HepG2 (cell line): ENCODE measurements around the gene ABHD10. TPM values are rescaled to one million over a fixed set of nuclear protein-coding genes. Genes with fewer than 3 reads are reported as not detected.

Experiments used
- ATAC-seq: fragments of 200-7000 bp; cut with Tn5 transposase; 3 replicates; pipeline ENCODE4 v1.9.1; 2020; ENCODE audit warnings: mild to moderate bottlenecking, moderate library complexity
- BruUV-seq: library from RNA; stranded (reverse); fragments of 400-500 nt; replicated peaks from 2 replicates; lab custom pipeline; 2021; lab: Mats Ljungman, UMichigan
- CTCF ChIA-PET: fragments of 300-600 bp; formaldehyde crosslinking; extraction: SDS; loops from one replicate; lab custom pipeline; 2021; ENCODE audit warnings: low total read pairs, inconsistent platforms, low intra/inter-chr PET ratio; lab: Yijun Ruan, JAX
- POLR2A ChIA-PET: fragments of 350-600 bp; sonication (Branson Sonifier 250); formaldehyde crosslinking; loops from one replicate; lab custom pipeline; 2020; ENCODE audit warnings: antibody characterized with exemption, inconsistent platforms; lab: Yijun Ruan, JAX
- DNase-seq: peaks from one replicate; pipeline ENCODE4 v3.0.0-alpha.2; 2015; ENCODE audit warnings: low spot score
- FAIRE-seq: peaks from 3 replicates; lab custom pipeline; 2011; peaks lifted over from hg19 to GRCh38; lab: Jason Lieb, UNC
- H2AFZ ChIP-seq: one replicate; pipeline ENCODE4 v1.6.1; 2011; ENCODE audit warnings: low read length, inconsistent platforms
- H3K27ac ChIP-seq: fragments of 300-600 bp; 3 replicates; pipeline ENCODE4 v1.8.0; 2011; ENCODE audit warnings: mixed run types, mild to moderate bottlenecking, mixed read lengths, low read length, inconsistent platforms; ENCODE audit not compliant: insufficient read depth; ENCODE audit errors: extremely low read length
- H3K27me3 ChIP-seq, 2 experiments: fragments of 200-600 bp in 1 of 2; 2 replicates in 1 of 2; 3 replicates in 1 of 2; pipeline versions ENCODE4 v1.6.0 to v1.8.0; 2011; ENCODE audit warnings: low read length in 2 of 2, mild to moderate bottlenecking in 2 of 2, moderate library complexity in 2 of 2, inconsistent platforms in 1 of 2; ENCODE audit not compliant: insufficient read depth in 2 of 2, control insufficient read depth in 1 of 2
- H3K36me3 ChIP-seq, 2 experiments: fragments of 200-600 bp in 1 of 2; replicated peaks in 1 of 2; 2 replicates in 1 of 2; 3 replicates in 1 of 2; pipeline versions ENCODE4 v1.5.1 to v1.8.0; 2011; ENCODE audit warnings: low read length in 2 of 2, inconsistent platforms in 1 of 2; ENCODE audit not compliant: insufficient read depth in 2 of 2, control insufficient read depth in 1 of 2
- H3K4me1 ChIP-seq: 2 replicates; pipeline ENCODE4 v1.5.1; 2012; ENCODE audit warnings: low read length, inconsistent platforms; ENCODE audit not compliant: insufficient read depth
- H3K4me2 ChIP-seq: 2 replicates; pipeline ENCODE4 v1.6.0; 2011; ENCODE audit warnings: low read depth, low read length, inconsistent platforms
- H3K4me3 ChIP-seq, 3 experiments: fragments of 200-600 bp in 1 of 3; sonication (generic), shearing (Covaris generic) in 1 of 3; replicated peaks in 1 of 3; 2 replicates each; pipeline ENCODE4 v1.5.1; 2011 to 2016; ENCODE audit warnings: low read length in 3 of 3, inconsistent platforms in 2 of 3, low read depth in 2 of 3, mild to moderate bottlenecking in 2 of 3, control low read depth in 1 of 3, mixed read lengths in 1 of 3; ENCODE audit not compliant: insufficient read depth in 1 of 3
- H3K79me2 ChIP-seq: one replicate; pipeline ENCODE4 v1.6.1; 2011; ENCODE audit warnings: low read length, inconsistent platforms; ENCODE audit not compliant: insufficient read depth
- H3K9ac ChIP-seq: 2 replicates; pipeline ENCODE4 v1.6.0; 2011; ENCODE audit warnings: mild to moderate bottlenecking, low read depth, low read length, inconsistent platforms; ENCODE audit not compliant: insufficient read depth
- H3K9me3 ChIP-seq: 2 replicates; pipeline ENCODE4 v1.5.1; 2012; ENCODE audit warnings: mild to moderate bottlenecking, low read length
- H4K20me1 ChIP-seq: 2 replicates; pipeline ENCODE4 v1.6.0; 2011; ENCODE audit warnings: inconsistent platforms, mild to moderate bottlenecking, low read length, moderate library complexity; ENCODE audit not compliant: insufficient read depth
- BHLHE40 ChIP-seq: IDR thresholded peaks from 2 replicates; pipeline ENCODE4 v1.6.1; 2011; ENCODE audit warnings: low read length, improper control_type of control experiment
- CHD2 ChIP-seq: IDR thresholded peaks from 2 replicates; pipeline ENCODE4 v1.6.1; 2011; ENCODE audit warnings: low read depth, low read length, improper control_type of control experiment
- FOXO1 ChIP-seq: sonication (generic); formaldehyde crosslinking; IDR thresholded peaks from 2 replicates; pipeline ENCODE4 v1.4.0; 2020; ENCODE audit warnings: missing genetic modification reagents
- IKZF4 ChIP-seq: sonication (generic); formaldehyde crosslinking; IDR thresholded peaks from 2 replicates; pipeline ENCODE4 v1.5.1; 2020; ENCODE audit warnings: borderline replicate concordance, mild to moderate bottlenecking, low read depth, missing genetic modification reagents; ENCODE audit errors: not compliant biosample characterization
- KAT7 ChIP-seq: IDR thresholded peaks from 2 replicates; pipeline ENCODE4 v1.6.1; 2018; ENCODE audit warnings: borderline replicate concordance, missing compliant biosample characterization
- KLF6 ChIP-seq: IDR thresholded peaks from 2 replicates; pipeline ENCODE4 v1.8.0; 2016; ENCODE audit warnings: missing biosample characterization, missing genetic modification reagents
- NR2F6 ChIP-seq, 2 experiments: IDR thresholded peaks; 2 replicates each; pipeline ENCODE4 v1.6.1; 2016; ENCODE audit warnings: antibody characterized with exemption in 1 of 2, mild to moderate bottlenecking in 1 of 2
- RBM39 ChIP-seq: fragments of 200-400 bp; formaldehyde crosslinking; IDR thresholded peaks from one replicate; pipeline ENCODE4 v1.6.1; 2018; ENCODE audit warnings: antibody characterized with exemption, mild to moderate bottlenecking, low read depth, low read length; ENCODE audit not compliant: poor library complexity, severe bottlenecking
- STAG1 ChIP-seq: sonication (generic); formaldehyde crosslinking; IDR thresholded peaks from 2 replicates; pipeline ENCODE4 v1.4.0; 2020; ENCODE audit warnings: missing genetic modification reagents
- ZNF557 ChIP-seq: sonication (generic); formaldehyde crosslinking; IDR thresholded peaks from 2 replicates; pipeline ENCODE4 v1.4.0; 2020; ENCODE audit warnings: missing genetic modification reagents
- ZNF615 ChIP-seq: sonication (generic); formaldehyde crosslinking; IDR thresholded peaks from 2 replicates; pipeline ENCODE4 v1.5.0; 2020; ENCODE audit warnings: mild to moderate bottlenecking, missing genetic modification reagents, borderline replicate concordance
- in situ Hi-C: cut with HindIII; loops from 2 replicates; pipeline ENCODE4 v1.10.0; 2017; ENCODE audit warnings: low pct_unique_long_range_greater_than_20kb; ENCODE audit not compliant: extremely low pct_ligation_motif_present
- intact Hi-C: fragments of 100-400 bp; cut with micrococcal nuclease; formaldehyde crosslinking; loops from one replicate; pipeline ENCODE4 v1.10.0; 2022; ENCODE audit not compliant: unreplicated experiment
- polyA plus RNA-seq, 8 experiments: library from polyadenylated mRNA; depleted of rRNA in 3 of 8; stranded (reverse) in 7 of 8; unstranded in 1 of 8; fragments of >200 nt; fragmentation: Illumina TruSeq in 4 of 8; extraction: Trizol in 4 of 8; gene quantifications; 2 replicates each; pipeline versions ENCODE4 v1.2.1 to v1.2.3, GENCODE V29; 2011 to 2016; ENCODE audit warnings: low read depth in 4 of 8, missing spikeins in 1 of 8, mixed read lengths in 1 of 8; ENCODE audit not compliant: insufficient read depth in 1 of 8
- total RNA-seq, 5 experiments: library from RNA; depleted of rRNA; stranded (reverse); fragments of >200 nt; fragmentation: Illumina TruSeq; extraction: Trizol; gene quantifications; 2 replicates each; pipeline ENCODE4 v1.2.3, GENCODE V29; 2016; ENCODE audit warnings: low read depth in 1 of 5
- TF ChIP-seq, protein P1 (sequence below): sonication (generic); formaldehyde crosslinking; IDR thresholded peaks from 2 replicates; pipeline ENCODE4 v1.5.1; 2020; ENCODE audit warnings: mild to moderate bottlenecking, missing genetic modification reagents
- TF ChIP-seq, protein P2 (sequence below): IDR thresholded peaks from 2 replicates; pipeline ENCODE4 v1.6.1; 2016; ENCODE audit warnings: mild to moderate bottlenecking, missing biosample characterization, missing genetic modification reagents
- TF ChIP-seq, protein P3 (sequence below): sonication (generic); formaldehyde crosslinking; IDR thresholded peaks from 2 replicates; pipeline ENCODE4 v1.5.0; 2020; ENCODE audit warnings: mild to moderate bottlenecking, missing genetic modification reagents
- TF ChIP-seq, protein P4 (sequence below): sonication (generic); formaldehyde crosslinking; conservative IDR thresholded peaks from 2 replicates; pipeline ENCODE4 v1.4.0; 2020; ENCODE audit warnings: missing genetic modification reagents
- TF ChIP-seq, protein P5 (sequence below): sonication (generic); formaldehyde crosslinking; IDR thresholded peaks from 2 replicates; pipeline ENCODE4 v1.4.0; 2020; ENCODE audit warnings: low read depth, mild to moderate bottlenecking, missing genetic modification reagents

The ABHD10 gene
- total and polyA plus RNA-seq, 2 of the 13 experiments (the other 11 are each of a cell fraction or from before 2014, with no cell fraction given), result 22.8 to 50.2 TPM

DNA sequence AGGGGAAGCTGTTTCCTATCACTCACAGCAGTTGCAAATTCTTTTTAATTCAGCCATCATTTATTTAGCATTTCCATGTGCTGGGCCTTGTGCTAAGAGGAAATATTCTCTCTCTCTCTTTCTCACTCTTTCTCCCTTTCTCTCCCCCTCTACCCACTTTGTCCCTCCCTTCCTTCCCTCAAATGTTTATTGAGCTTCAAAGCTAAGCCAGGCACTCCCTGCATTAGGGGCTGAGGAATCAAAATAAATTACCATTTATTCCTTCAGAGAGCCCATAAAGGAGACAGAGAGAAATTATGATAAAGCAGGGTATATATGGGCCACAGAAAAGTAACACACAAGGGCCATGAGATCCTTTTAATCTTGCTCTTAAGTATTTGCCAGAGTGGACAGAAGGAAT is 62.5 kb downstream of the ABHD10 start:
- POLR2A ChIA-PET, result no interaction called here
- H3K79me2 ChIP-seq, result no peaks in the 10 kb centered on the region
- DNase-seq, result no peak
- CTCF ChIA-PET, result no interaction called here
- no peak for TF ChIP-seq NR2F6 (IDR thresholded peaks at IDR 0.05)
- TF ChIP-seq NR2F6 (CRISPR knock-in tag; IDR thresholded peaks at IDR 0.05), result no peak
- no peak for TF ChIP-seq BHLHE40
- TF ChIP-seq ZNF557, result no peak
- no peak for TF ChIP-seq CHD2
- TF ChIP-seq, protein P1, sequence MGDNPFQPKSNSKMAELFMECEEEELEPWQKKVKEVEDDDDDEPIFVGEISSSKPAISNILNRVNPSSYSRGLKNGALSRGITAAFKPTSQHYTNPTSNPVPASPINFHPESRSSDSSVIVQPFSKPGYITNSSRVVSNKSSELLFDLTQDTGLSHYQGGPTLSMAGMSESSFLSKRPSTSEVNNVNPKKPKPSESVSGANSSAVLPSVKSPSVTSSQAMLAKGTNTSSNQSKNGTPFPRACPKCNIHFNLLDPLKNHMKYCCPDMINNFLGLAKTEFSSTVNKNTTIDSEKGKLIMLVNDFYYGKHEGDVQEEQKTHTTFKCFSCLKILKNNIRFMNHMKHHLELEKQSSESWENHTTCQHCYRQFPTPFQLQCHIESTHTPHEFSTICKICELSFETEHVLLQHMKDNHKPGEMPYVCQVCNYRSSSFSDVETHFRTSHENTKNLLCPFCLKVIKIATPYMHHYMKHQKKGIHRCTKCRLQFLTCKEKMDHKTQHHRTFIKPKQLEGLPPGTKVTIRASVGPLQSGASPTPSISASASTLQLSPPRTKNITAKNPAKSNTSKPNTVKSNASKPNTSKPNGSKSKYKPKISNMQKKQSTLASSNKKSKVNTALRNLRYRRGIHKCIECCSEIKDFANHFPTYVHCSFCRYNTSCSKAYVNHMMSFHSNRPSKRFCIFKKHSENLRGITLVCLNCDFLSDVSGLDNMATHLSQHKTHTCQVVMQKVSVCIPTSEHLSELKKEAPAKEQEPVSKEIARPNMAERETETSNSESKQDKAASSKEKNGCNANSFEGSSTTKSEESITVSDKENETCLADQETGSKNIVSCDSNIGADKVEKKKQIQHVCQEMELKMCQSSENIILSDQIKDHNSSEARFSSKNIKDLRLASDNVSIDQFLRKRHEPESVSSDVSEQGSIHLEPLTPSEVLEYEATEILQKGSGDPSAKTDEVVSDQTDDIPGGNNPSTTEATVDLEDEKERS (CRISPR knock-in tag), result no peak
- no peak for TF ChIP-seq IKZF4 (CRISPR knock-in tag)
- no peak for TF ChIP-seq KAT7 (CRISPR knock-in tag)
- TF ChIP-seq, protein P2, sequence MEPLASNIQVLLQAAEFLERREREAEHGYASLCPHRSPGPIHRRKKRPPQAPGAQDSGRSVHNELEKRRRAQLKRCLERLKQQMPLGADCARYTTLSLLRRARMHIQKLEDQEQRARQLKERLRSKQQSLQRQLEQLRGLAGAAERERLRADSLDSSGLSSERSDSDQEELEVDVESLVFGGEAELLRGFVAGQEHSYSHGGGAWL (CRISPR knock-in tag), result no peak
- TF ChIP-seq KLF6 (CRISPR knock-in tag), result no peak
- TF ChIP-seq, protein P3, sequence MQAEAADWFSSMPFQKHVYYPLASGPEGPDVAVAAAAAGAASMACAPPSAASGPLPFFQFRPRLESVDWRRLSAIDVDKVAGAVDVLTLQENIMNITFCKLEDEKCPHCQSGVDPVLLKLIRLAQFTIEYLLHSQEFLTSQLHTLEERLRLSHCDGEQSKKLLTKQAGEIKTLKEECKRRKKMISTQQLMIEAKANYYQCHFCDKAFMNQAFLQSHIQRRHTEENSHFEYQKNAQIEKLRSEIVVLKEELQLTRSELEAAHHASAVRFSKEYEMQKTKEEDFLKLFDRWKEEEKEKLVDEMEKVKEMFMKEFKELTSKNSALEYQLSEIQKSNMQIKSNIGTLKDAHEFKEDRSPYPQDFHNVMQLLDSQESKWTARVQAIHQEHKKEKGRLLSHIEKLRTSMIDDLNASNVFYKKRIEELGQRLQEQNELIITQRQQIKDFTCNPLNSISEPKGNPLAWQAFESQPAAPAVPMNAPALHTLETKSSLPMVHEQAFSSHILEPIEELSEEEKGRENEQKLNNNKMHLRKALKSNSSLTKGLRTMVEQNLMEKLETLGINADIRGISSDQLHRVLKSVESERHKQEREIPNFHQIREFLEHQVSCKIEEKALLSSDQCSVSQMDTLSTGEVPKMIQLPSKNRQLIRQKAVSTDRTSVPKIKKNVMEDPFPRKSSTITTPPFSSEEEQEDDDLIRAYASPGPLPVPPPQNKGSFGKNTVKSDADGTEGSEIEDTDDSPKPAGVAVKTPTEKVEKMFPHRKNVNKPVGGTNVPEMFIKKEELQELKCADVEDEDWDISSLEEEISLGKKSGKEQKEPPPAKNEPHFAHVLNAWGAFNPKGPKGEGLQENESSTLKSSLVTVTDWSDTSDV (CRISPR knock-in tag), result no peak
- TF ChIP-seq STAG1 (CRISPR knock-in tag), result no peak
- TF ChIP-seq, protein P4, sequence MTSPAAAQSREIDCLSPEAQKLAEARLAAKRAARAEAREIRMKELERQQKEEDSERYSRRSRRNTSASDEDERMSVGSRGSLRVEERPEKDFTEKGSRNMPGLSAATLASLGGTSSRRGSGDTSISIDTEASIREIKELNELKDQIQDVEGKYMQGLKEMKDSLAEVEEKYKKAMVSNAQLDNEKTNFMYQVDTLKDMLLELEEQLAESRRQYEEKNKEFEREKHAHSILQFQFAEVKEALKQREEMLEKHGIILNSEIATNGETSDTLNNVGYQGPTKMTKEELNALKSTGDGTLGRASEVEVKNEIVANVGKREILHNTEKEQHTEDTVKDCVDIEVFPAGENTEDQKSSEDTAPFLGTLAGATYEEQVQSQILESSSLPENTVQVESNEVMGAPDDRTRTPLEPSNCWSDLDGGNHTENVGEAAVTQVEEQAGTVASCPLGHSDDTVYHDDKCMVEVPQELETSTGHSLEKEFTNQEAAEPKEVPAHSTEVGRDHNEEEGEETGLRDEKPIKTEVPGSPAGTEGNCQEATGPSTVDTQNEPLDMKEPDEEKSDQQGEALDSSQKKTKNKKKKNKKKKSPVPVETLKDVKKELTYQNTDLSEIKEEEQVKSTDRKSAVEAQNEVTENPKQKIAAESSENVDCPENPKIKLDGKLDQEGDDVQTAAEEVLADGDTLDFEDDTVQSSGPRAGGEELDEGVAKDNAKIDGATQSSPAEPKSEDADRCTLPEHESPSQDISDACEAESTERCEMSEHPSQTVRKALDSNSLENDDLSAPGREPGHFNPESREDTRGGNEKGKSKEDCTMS (CRISPR knock-in tag), result no peak
- TF ChIP-seq, protein P5, sequence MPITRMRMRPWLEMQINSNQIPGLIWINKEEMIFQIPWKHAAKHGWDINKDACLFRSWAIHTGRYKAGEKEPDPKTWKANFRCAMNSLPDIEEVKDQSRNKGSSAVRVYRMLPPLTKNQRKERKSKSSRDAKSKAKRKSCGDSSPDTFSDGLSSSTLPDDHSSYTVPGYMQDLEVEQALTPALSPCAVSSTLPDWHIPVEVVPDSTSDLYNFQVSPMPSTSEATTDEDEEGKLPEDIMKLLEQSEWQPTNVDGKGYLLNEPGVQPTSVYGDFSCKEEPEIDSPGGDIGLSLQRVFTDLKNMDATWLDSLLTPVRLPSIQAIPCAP (CRISPR knock-in tag), result no peak
- no peak for TF ChIP-seq FOXO1
- TF ChIP-seq ZNF615, result no peak
- TF ChIP-seq RBM39, result no peak
- H3K4me3 ChIP-seq, result no peak overlapping the region
- no peak overlapping the region for H3K27ac ChIP-seq
- no TSS peak for BruUV-seq
- ATAC-seq, result no peak
- no peaks in the 10 kb centered on the region for H3K36me3 ChIP-seq
- H4K20me1 ChIP-seq, result no peaks in the 10 kb centered on the region
- H3K9ac ChIP-seq, result no peak overlapping the region
- no peak overlapping the region for H2AFZ ChIP-seq
- no peak overlapping the region for H3K4me2 ChIP-seq
- peaks cover 16% of the 10 kb centered on the region for H3K4me1 ChIP-seq
- intact Hi-C loops, result loop anchor here (5.0 kb wide), 1 partner anchor 324 kb away; no protein-coding TSS in a partner anchor
- H3K27me3 ChIP-seq, result peaks cover 0 to 17% of the 10 kb centered on the region in 2 experiments; a peak in 2 of 5 replicates
- no peak for FAIRE-seq
- in situ Hi-C loops, result no loop called here
- H3K9me3 ChIP-seq, result no peaks in the 10 kb centered on the region
